Retina (tissue), 1 donor: ENCODE data around the gene TP73.

Source experiments
- DNase-seq: peaks from one replicate; pipeline ENCODE4 v3.0.0-alpha.2; 2016

TP73 gene

GRCh38 chr1:3654549-3655281 lies 2.4 kb downstream of the TP73 start:
- no peak for DNase-seq

GRCh38 chr1:3656450-3657095 lies 4.3 kb downstream of the TP73 start:
- no peak for DNase-seq

GRCh38 chr1:3657096-3657475 lies 4.8 kb downstream of the TP73 start:
- no peak for DNase-seq

GRCh38 chr1:3657578-3658230 lies 5.4 kb downstream of the TP73 start:
- no peak for DNase-seq

- no peak for DNase-seq
Observed at GRCh38 chr1:3658231-3658615, 5.9 kb downstream of the TP73 start.

- DNase-seq, result no peak
Observed at GRCh38 chr1:3659093-3659492, 6.8 kb downstream of the TP73 start.

- DNase-seq, result no peak
Observed at GRCh38 chr1:3660704-3661103, 8.4 kb downstream of the TP73 start.

- DNase-seq, result no peak
Observed at GRCh38 chr1:3661631-3662030, 9.3 kb downstream of the TP73 start.

GRCh38 chr1:3662080-3662671 lies 9.9 kb downstream of the TP73 start:
- DNase-seq, result no peak

- DNase-seq, result no peak
Observed at GRCh38 chr1:3663999-3664699, 11.8 kb downstream of the TP73 start.

GRCh38 chr1:3664700-3665375 lies 12.5 kb downstream of the TP73 start:
- DNase-seq, result no peak

- no peak for DNase-seq
Observed at GRCh38 chr1:3668148-3668547, 15.8 kb downstream of the TP73 start.

- DNase-seq, result peak; percentile 78
Observed at GRCh38 chr1:3668585-3669300, 16.4 kb downstream of the TP73 start.

- no peak for DNase-seq
Observed at GRCh38 chr1:3669421-3669821, 17.1 kb downstream of the TP73 start.

- no peak for DNase-seq
Observed at GRCh38 chr1:3669971-3670431, 17.7 kb downstream of the TP73 start.

- DNase-seq, result no peak
Observed at GRCh38 chr1:3670823-3671265, 18.5 kb downstream of the TP73 start.

- peak; percentile 52 for DNase-seq
Observed at GRCh38 chr1:3671371-3672180, 19.3 kb downstream of the TP73 start.

GRCh38 chr1:3672231-3672970 lies 20.1 kb downstream of the TP73 start:
- no peak for DNase-seq

GRCh38 chr1:3672971-3673361 lies 20.6 kb downstream of the TP73 start:
- DNase-seq, result no peak
